ENCODE measurements around the gene TCF15.

TCF15 gene

GRCh38 chr20:592506-592905, 17.6 kb downstream of the TCF15 start:
- no peak for TF ChIP-seq CTCF (IDR thresholded peaks at IDR 0.05; ENCODE audit: borderline replicate concordance, extremely low read depth, low read length, poor library complexity, severe bottlenecking)
- no peak for TF ChIP-seq EZH2 (IDR thresholded peaks at IDR 0.05; ENCODE audit: borderline replicate concordance, low read depth, low read length, severe bottlenecking)
- Histone ChIP-seq H4K20me1 (ENCODE audit: insufficient read depth, low read length) (no peaks in the 10 kb centered on the region), H3K27ac (ENCODE audit: low read length) (no peak overlapping the region), H3K4me1 (ENCODE audit: insufficient read depth, low read length) (no peaks in the 10 kb centered on the region), H2AFZ (ENCODE audit: low read depth, low read length) (no peak overlapping the region), H3K9me3 (ENCODE audit: insufficient read depth, low read length, severe bottlenecking) (no peaks in the 10 kb centered on the region), H3K4me2 (ENCODE audit: insufficient read depth, low read length) (no peak overlapping the region), H3K27me3 (ENCODE audit: insufficient read depth, low read length, poor library complexity) (peaks cover 3% of the 10 kb centered on the region), H3K36me3 (ENCODE audit: insufficient read depth, low read length) (no peaks in the 10 kb centered on the region), H3K9ac (ENCODE audit: low read depth, low read length) (no peak overlapping the region), H3K4me3 (ENCODE audit: low read depth in 1 of 2, low read length in 2 of 2) (no peak overlapping the region), H3K79me2 (ENCODE audit: insufficient read depth, low read length) (no peaks in the 10 kb centered on the region)
- DNase-seq (no peak), ATAC-seq (ENCODE audit: insufficient read depth, low read depth) (no peak)

DNA sequence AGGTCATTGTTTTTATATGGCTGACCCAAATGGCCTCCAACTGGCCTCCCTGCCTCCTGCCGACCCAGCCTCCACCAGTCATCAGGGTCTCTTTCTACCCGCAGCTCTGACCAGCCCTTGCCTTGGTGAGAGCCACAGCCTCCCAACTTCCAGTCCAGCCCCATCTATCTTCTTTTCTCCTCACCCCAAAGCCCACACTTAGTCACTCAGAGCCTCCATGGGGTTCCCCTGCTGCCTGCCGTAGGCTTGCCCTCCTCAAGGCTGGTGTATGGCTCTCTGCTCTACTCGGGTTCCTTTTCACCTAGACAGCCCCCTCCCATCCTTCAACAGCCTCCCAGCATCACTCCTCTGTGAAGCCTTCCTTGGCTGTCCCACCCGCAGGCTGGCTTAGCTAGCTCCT, 18.2 kb downstream of the TCF15 start:
- no peak for DNase-seq
- Histone ChIP-seq H2AFZ (ENCODE audit: low read depth, low read length) (no peak overlapping the region), H3K9ac (ENCODE audit: low read depth, low read length) (no peak overlapping the region), H3K9me3 (ENCODE audit: insufficient read depth, low read length, severe bottlenecking) (no peaks in the 10 kb centered on the region), H3K27me3 (ENCODE audit: insufficient read depth, low read length, poor library complexity) (peaks cover 3% of the 10 kb centered on the region), H3K4me2 (ENCODE audit: insufficient read depth, low read length) (no peak overlapping the region), H3K4me1 (ENCODE audit: insufficient read depth, low read length) (no peaks in the 10 kb centered on the region), H3K79me2 (ENCODE audit: insufficient read depth, low read length) (no peaks in the 10 kb centered on the region), H3K27ac (ENCODE audit: low read length) (no peak overlapping the region), H3K36me3 (ENCODE audit: insufficient read depth, low read length) (no peaks in the 10 kb centered on the region), H4K20me1 (ENCODE audit: insufficient read depth, low read length) (no peaks in the 10 kb centered on the region), H3K4me3 (ENCODE audit: low read depth in 1 of 2, low read length in 2 of 2) (no peak overlapping the region)
- ATAC-seq (ENCODE audit: insufficient read depth, low read depth) = no peak
- TF ChIP-seq CTCF (IDR thresholded peaks at IDR 0.05; ENCODE audit: borderline replicate concordance, extremely low read depth, low read length, poor library complexity, severe bottlenecking) = no peak
- TF ChIP-seq EZH2 (IDR thresholded peaks at IDR 0.05; ENCODE audit: borderline replicate concordance, low read depth, low read length, severe bottlenecking) = no peak

DNA sequence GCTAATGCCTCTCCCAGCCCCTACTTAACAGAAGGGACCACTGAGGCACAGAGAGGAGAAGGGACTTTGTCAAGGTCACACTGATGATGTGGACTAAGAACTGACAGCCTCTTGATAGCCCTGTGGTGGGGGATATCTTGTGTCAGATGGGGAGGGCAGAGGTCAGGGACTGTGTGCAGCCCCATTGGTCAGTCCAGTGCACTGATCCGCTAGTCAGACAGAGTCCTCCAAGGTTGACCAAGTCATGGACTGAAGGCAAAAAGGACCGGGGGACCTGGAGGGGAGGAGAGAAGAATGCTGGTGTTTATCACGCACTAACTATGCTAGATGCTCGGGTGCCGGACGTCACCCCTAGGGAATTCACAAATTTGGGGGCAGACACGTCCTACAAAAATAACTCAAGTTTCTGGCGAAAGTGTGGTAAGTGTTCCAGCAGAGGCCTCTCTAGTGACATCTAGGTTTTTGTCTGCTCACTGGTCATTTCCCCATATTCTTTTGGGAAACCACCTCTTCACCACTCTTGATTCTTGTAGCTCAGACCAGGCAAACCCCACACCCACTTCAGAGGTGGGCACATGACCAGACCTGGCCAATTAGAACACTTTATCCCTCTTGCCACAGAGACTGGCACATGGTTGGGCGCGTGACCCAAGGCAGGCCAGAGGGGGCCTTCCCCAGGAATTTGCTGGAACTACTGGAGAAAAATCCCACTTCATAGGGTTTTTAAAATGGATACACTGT, 21.0 kb downstream of the TCF15 start:
- no peaks in the 10 kb centered on the region for H3K9me3 ChIP-seq (ENCODE audit: insufficient read depth, low read length, severe bottlenecking)
- no peak overlapping the region for H3K9ac ChIP-seq (ENCODE audit: low read depth, low read length)
- no peak for DNase-seq
- H3K27ac ChIP-seq (ENCODE audit: low read length) = no peak overlapping the region
- H3K36me3 ChIP-seq (ENCODE audit: insufficient read depth, low read length) = no peaks in the 10 kb centered on the region
- no peak overlapping the region for H3K4me2 ChIP-seq (ENCODE audit: insufficient read depth, low read length)
- no peak for ATAC-seq (ENCODE audit: insufficient read depth, low read depth)
- H3K4me1 ChIP-seq (ENCODE audit: insufficient read depth, low read length) = no peaks in the 10 kb centered on the region
- no peak overlapping the region for H2AFZ ChIP-seq (ENCODE audit: low read depth, low read length)
- no peaks in the 10 kb centered on the region for H3K79me2 ChIP-seq (ENCODE audit: insufficient read depth, low read length)
- H4K20me1 ChIP-seq (ENCODE audit: insufficient read depth, low read length) = no peaks in the 10 kb centered on the region
- no peak for TF ChIP-seq CTCF (IDR thresholded peaks at IDR 0.05; ENCODE audit: borderline replicate concordance, extremely low read depth, low read length, poor library complexity, severe bottlenecking)
- no peak for TF ChIP-seq EZH2 (IDR thresholded peaks at IDR 0.05; ENCODE audit: borderline replicate concordance, low read depth, low read length, severe bottlenecking)
- no peak overlapping the region for H3K4me3 ChIP-seq (ENCODE audit: low read depth in 1 of 2, low read length in 2 of 2)
- H3K27me3 ChIP-seq (ENCODE audit: insufficient read depth, low read length, poor library complexity) = peaks cover 6% of the 10 kb centered on the region

Measured in DND-41 (cell line).